K562 (cell line): ENCODE results near the gene GABBR1. TPM values are rescaled to one million over a fixed set of nuclear protein-coding genes. Genes with fewer than 3 reads are reported as not detected.

Source experiments
- BDP1 ChIP-seq: IDR thresholded peaks from 3 replicates; pipeline ENCODE4 v1.6.1; 2011; ENCODE audit not compliant: insufficient read length, insufficient read depth
- BRD9 ChIP-seq: fragments of 450-650 bp; IDR thresholded peaks from 2 replicates; pipeline ENCODE4 v1.6.1; 2018; ENCODE audit warnings: low read depth; ENCODE audit not compliant: partially characterized antibody
- CHD1 ChIP-seq: fragments of 200-600 bp; sonication (generic); IDR thresholded peaks from one replicate; pipeline ENCODE4 v1.6.1; 2012; ENCODE audit warnings: mild to moderate bottlenecking, moderate library complexity, low read length, inconsistent platforms
- CREB1 ChIP-seq, 2 experiments: sonication (generic) in 1 of 2; formaldehyde crosslinking in 1 of 2; IDR thresholded peaks; 2 replicates each; pipeline versions ENCODE4 v1.6.1 to v1.8.0; 2012 to 2022; ENCODE audit warnings: inconsistent platforms in 1 of 2, mild to moderate bottlenecking in 1 of 2, missing genetic modification reagents in 1 of 2, moderate library complexity in 1 of 2
- DEAF1 ChIP-seq: fragments of 450-650 bp; formaldehyde crosslinking; IDR thresholded peaks from 2 replicates; pipeline ENCODE4 v1.4.0; 2020; ENCODE audit warnings: mild to moderate bottlenecking, moderate library complexity
- FOSL1 ChIP-seq: fragments of 200-800 bp; sonication (Bioruptor generic); conservative IDR thresholded peaks from 2 replicates; pipeline ENCODE4 v1.6.1; 2016; ENCODE audit warnings: missing genetic modification characterization, missing compliant biosample characterization
- FOXM1 ChIP-seq, 2 experiments: fragments of 450-650 bp in 1 of 2; sonication (generic) in 1 of 2; formaldehyde crosslinking in 1 of 2; IDR thresholded peaks; 2 replicates each; pipeline versions ENCODE4 v1.6.1 to v1.9.0; 2017 to 2022; ENCODE audit warnings: low read depth in 2 of 2, mild to moderate bottlenecking in 2 of 2, missing genetic modification reagents in 1 of 2, moderate library complexity in 1 of 2
- JUND ChIP-seq, 2 experiments: IDR thresholded peaks; 2 replicates in 1 of 2; 3 replicates in 1 of 2; pipeline ENCODE4 v1.6.1; 2011; ENCODE audit warnings: borderline replicate concordance in 2 of 2, low read depth in 2 of 2, low read length in 2 of 2, improper control_type of control experiment in 1 of 2, missing biosample characterization in 1 of 2, missing genetic modification characterization in 1 of 2, missing genetic modification reagents in 1 of 2
- MEIS2 ChIP-seq: fragments of 450-650 bp; IDR thresholded peaks from 2 replicates; pipeline ENCODE4 v1.6.1; 2014; ENCODE audit warnings: mild to moderate bottlenecking; ENCODE audit not compliant: partially characterized antibody
- PKNOX1 ChIP-seq: fragments of 450-650 bp; IDR thresholded peaks from 2 replicates; pipeline ENCODE4 v1.6.1; 2016
- POLR2A ChIP-seq: fragments of 450-650 bp; conservative IDR thresholded peaks from 2 replicates; pipeline ENCODE4 v1.6.1; 2016
- POLR2H ChIP-seq: IDR thresholded peaks from 2 replicates; pipeline ENCODE4 v1.6.1; 2016; ENCODE audit warnings: missing genetic modification characterization, low read depth, mild to moderate bottlenecking, control low read depth, missing compliant biosample characterization, moderate library complexity
- SREBF1 ChIP-seq: fragments of 150-350 bp; IDR thresholded peaks from 2 replicates; pipeline ENCODE4 v1.6.1; 2014; ENCODE audit warnings: antibody characterized with exemption, low read depth, low read length, borderline replicate concordance
- THRAP3 ChIP-seq: fragments of 450-650 bp; IDR thresholded peaks from 2 replicates; pipeline ENCODE4 v1.6.1; 2016; ENCODE audit warnings: mild to moderate bottlenecking, inconsistent platforms, borderline replicate concordance
- ZFP36 ChIP-seq: fragments of 150-350 bp; IDR thresholded peaks from 2 replicates; pipeline ENCODE4 v1.6.1; 2018; ENCODE audit warnings: low read length, low read depth; ENCODE audit not compliant: partially characterized antibody
- ZFPM2 ChIP-seq: fragments of 250-450 bp; sonication (Bioruptor Pico); IDR thresholded peaks from 2 replicates; pipeline ENCODE4 v1.5.1; 2022; ENCODE audit warnings: mild to moderate bottlenecking
- ZMIZ1 ChIP-seq, 2 experiments: fragments of 150-350 bp in 1 of 2; IDR thresholded peaks; 2 replicates each; pipeline ENCODE4 v1.6.1; 2012 to 2016; ENCODE audit warnings: low read depth in 2 of 2, low read length in 2 of 2, mild to moderate bottlenecking in 1 of 2, moderate library complexity in 1 of 2
- ZNF766 ChIP-seq: fragments of 200-800 bp; sonication (Bioruptor generic); conservative IDR thresholded peaks from 2 replicates; pipeline ENCODE4 v1.6.1; 2016; ENCODE audit warnings: missing genetic modification characterization, missing compliant biosample characterization
- ZNF79 ChIP-seq: fragments of 250-450 bp; sonication (Bioruptor Pico); IDR thresholded peaks from 2 replicates; pipeline ENCODE4 v1.4.0; 2020; ENCODE audit warnings: low read depth, mild to moderate bottlenecking, moderate library complexity
- ZZZ3 ChIP-seq: fragments of 450-650 bp; IDR thresholded peaks from 2 replicates; pipeline ENCODE4 v1.6.1; 2016; ENCODE audit warnings: antibody characterized with exemption, mild to moderate bottlenecking, moderate library complexity
- polyA plus RNA-seq, 8 experiments: library from polyadenylated mRNA; depleted of rRNA in 4 of 8; stranded (reverse) in 5 of 8; unstranded in 3 of 8; fragments of >200 nt; fragmentation: Nextera tagmentation in 2 of 8; fragmentation: Illumina TruSeq in 1 of 8; extraction: Ambion mirVana in 2 of 8; extraction: Trizol in 1 of 8; gene quantifications; 2 replicates each; pipeline versions ENCODE4 v1.2.1 to v1.2.3, GENCODE V29; 2011 to 2014; ENCODE audit warnings: inconsistent platforms in 1 of 8, missing spikeins in 1 of 8
- total RNA-seq, 7 experiments: library from RNA; depleted of rRNA in 6 of 7; stranded (reverse); fragments of >200 nt in 6 of 7; fragmentation: Illumina TruSeq in 2 of 7; extraction: Trizol in 2 of 7; gene quantifications; 2 replicates each; pipeline versions ENCODE4 v1.2.1 to v1.2.3, GENCODE V29; 2011 to 2021; ENCODE audit warnings: low replicate concordance in 1 of 7

The GABBR1 gene
- total and polyA plus RNA-seq, 9 of the 15 experiments (the other 6 are each of a cell fraction or from before 2014, with no cell fraction given): 2.2 to 48.3 (median 20.8) TPM

- TF ChIP-seq ZMIZ1 (IDR thresholded peaks at IDR 0.05; ENCODE audit: low read depth in 2 of 2, low read length in 2 of 2): 0 out of 4 replicates have a peak, but pooled peaks of 1 of the 2 experiments have one; percentile 15
- TF ChIP-seq DEAF1 (CRISPR knock-in tag): no peak
- TF ChIP-seq CREB1 (IDR thresholded peaks at IDR 0.05): peak; percentile 93
- TF ChIP-seq CREB1 (CRISPR knock-in tag; IDR thresholded peaks at IDR 0.05): peak; percentile 98
- TF ChIP-seq JUND (IDR thresholded peaks at IDR 0.05; ENCODE audit: borderline replicate concordance, low read depth, low read length): peak; percentile 86
- no peak for TF ChIP-seq JUND (tag; IDR thresholded peaks at IDR 0.05; ENCODE audit: borderline replicate concordance, low read depth, low read length)
- peak; percentile 41 for TF ChIP-seq MEIS2
- no peak for TF ChIP-seq FOSL1
- TF ChIP-seq PKNOX1: 0 out of 2 replicates have a peak, but pooled peaks have one; percentile 12
- no peak for TF ChIP-seq BRD9
- no peak for TF ChIP-seq ZNF766 (CRISPR knock-in tag)
- no peak for TF ChIP-seq SREBF1
- no peak for TF ChIP-seq BDP1
- TF ChIP-seq ZFP36: no peak
- TF ChIP-seq ZFPM2 (CRISPR knock-in tag): no peak
- TF ChIP-seq THRAP3: no peak
- TF ChIP-seq ZNF79 (CRISPR knock-in tag): no peak
- peak; percentile 71 for TF ChIP-seq POLR2A
- TF ChIP-seq FOXM1 (IDR thresholded peaks at IDR 0.05; ENCODE audit: low read depth): no peak
- no peak for TF ChIP-seq FOXM1 (CRISPR knock-in tag; IDR thresholded peaks at IDR 0.05; ENCODE audit: low read depth)
- no peak for TF ChIP-seq ZZZ3
- TF ChIP-seq POLR2H: peak; percentile 49; the same call in 1 of the 2 replicates
- no peak for TF ChIP-seq CHD1
Measured at GRCh38 chr6:29649701-29650673, 17.0 kb upstream of the GABBR1 start (continued).
